Lower leg skin (tissue), 3 donors: Measurements from ENCODE around the gene KIF1A.

Experiments used
- CTCF ChIP-seq, 3 donors: fragments of 450-650 bp; IDR thresholded peaks; one replicate each; pipeline ENCODE4 v1.5.1; 2016; ENCODE audit warnings: antibody characterized with exemption in 3 of 3, mild to moderate bottlenecking in 3 of 3, moderate library complexity in 2 of 3
- POLR2A ChIP-seq, 2 donors: fragments of 450-650 bp; IDR thresholded peaks; one replicate each; pipeline ENCODE4 v1.6.1; 2016 to 2017; ENCODE audit warnings: antibody characterized with exemption in 2 of 2, mild to moderate bottlenecking in 1 of 2, moderate library complexity in 1 of 2

- no peak for TF ChIP-seq POLR2A (IDR thresholded peaks at IDR 0.05)
- TF ChIP-seq CTCF (IDR thresholded peaks at IDR 0.05), result no peak
Measured at GRCh38 chr2:240724431-240724830, 95.6 kb downstream of the KIF1A start.
